Endodermal cell (in vitro differentiated cells): Measurements from ENCODE around the gene GSTA3. TPM values are rescaled to one million over a fixed set of nuclear protein-coding genes. Genes with fewer than 3 reads are reported as not detected.
A peak's percentile ranks its signal among the peaks of the same experiment; 100 is the strongest.
"Not testable (repeated sequence)": the region's sequence is repeated elsewhere in the genome, so short reads cannot be mapped to it uniquely, and the experiment has no call there.

Experiments
- DNase-seq: peaks from one replicate; pipeline ENCODE4 v3.0.0-alpha.2; 2017
- H3K27ac ChIP-seq: 2 replicates; pipeline ENCODE4 v1.5.1; 2013; ENCODE audit warnings: mild to moderate bottlenecking, low read depth, low read length, moderate library complexity
- H3K27me3 ChIP-seq: 2 replicates; pipeline ENCODE4 v1.6.1; 2013; ENCODE audit warnings: mild to moderate bottlenecking, low read length, moderate library complexity; ENCODE audit not compliant: insufficient read depth, control insufficient read depth, poor library complexity, severe bottlenecking
- H3K36me3 ChIP-seq: 2 replicates; pipeline ENCODE4 v1.7.0; 2013; ENCODE audit warnings: mild to moderate bottlenecking, low read length, moderate library complexity; ENCODE audit not compliant: control insufficient read depth, insufficient read depth
- H3K4me1 ChIP-seq: one replicate; pipeline ENCODE4 v1.7.0; 2013; ENCODE audit warnings: low read length; ENCODE audit not compliant: control insufficient read depth, insufficient read depth
- H3K4me3 ChIP-seq: 2 replicates; pipeline ENCODE4 v1.5.1; 2013; ENCODE audit warnings: mild to moderate bottlenecking, low read length, moderate library complexity
- H3K9ac ChIP-seq: 2 replicates; pipeline ENCODE4 v1.6.1; 2013; ENCODE audit warnings: mild to moderate bottlenecking, low read length, moderate library complexity; ENCODE audit not compliant: poor library complexity, severe bottlenecking; ENCODE audit errors: extremely low read depth
- H3K9me3 ChIP-seq: 2 replicates; pipeline ENCODE4 v1.6.1; 2013; ENCODE audit warnings: mild to moderate bottlenecking, low read length, moderate library complexity; ENCODE audit not compliant: control insufficient read depth
- H3K27ac Mint-ChIP-seq: 2 replicates; pipeline ENCODE4 v1.8.0; 2020; ENCODE audit warnings: mixed read lengths
- H3K27me3 Mint-ChIP-seq: 2 replicates; pipeline ENCODE4 v1.8.0; 2021; ENCODE audit warnings: mild to moderate bottlenecking, mixed read lengths; ENCODE audit not compliant: insufficient read depth
- H3K36me3 Mint-ChIP-seq: 2 replicates; pipeline ENCODE4 v1.8.0; 2020; ENCODE audit warnings: low read depth, mixed read lengths
- H3K4me1 Mint-ChIP-seq: 2 replicates; pipeline ENCODE4 v1.8.0; 2020; ENCODE audit warnings: mixed read lengths
- H3K4me3 Mint-ChIP-seq: 2 replicates; pipeline ENCODE4 v1.8.0; 2020; ENCODE audit warnings: mild to moderate bottlenecking, moderate library complexity, mixed read lengths
- H3K9me3 Mint-ChIP-seq: 2 replicates; pipeline ENCODE4 v1.8.0; 2020; ENCODE audit warnings: mild to moderate bottlenecking, mixed read lengths
- WGBS, 2 experiments: methylation state at CpG; one replicate each; pipeline versions ENCODE4 v1.1.5 to v1.1.7; 2013; ENCODE audit warnings: missing lambda C conversion rate in 2 of 2, mixed read lengths in 1 of 2; ENCODE audit not compliant: insufficient coverage in 1 of 2, insufficient read length in 1 of 2; 5-methylcytosine and 5-hydroxymethylcytosine counted together
- total RNA-seq, 2 donors: library from RNA; stranded (reverse); fragmentation: NEBNext Ultra II Directional in 1 of 2; extraction: Animal tissue kit (Norgen Biotek cat#: 25700) in 1 of 2; gene quantifications; 2 replicates in 1 of 2; 3 replicates in 1 of 2; pipeline ENCODE4 v1.2.1, GENCODE V29; 2021
- TF ChIP-seq, protein P1 (sequence below): fragments of 200-600 bp; sonication (generic); conservative IDR thresholded peaks from 2 replicates; pipeline ENCODE4 v1.5.0; 2021; ENCODE audit warnings: antibody characterized with exemption, mild to moderate bottlenecking

Gene GSTA3
- total RNA-seq, 2 donors from 2014 or later, result not detected

DNA sequence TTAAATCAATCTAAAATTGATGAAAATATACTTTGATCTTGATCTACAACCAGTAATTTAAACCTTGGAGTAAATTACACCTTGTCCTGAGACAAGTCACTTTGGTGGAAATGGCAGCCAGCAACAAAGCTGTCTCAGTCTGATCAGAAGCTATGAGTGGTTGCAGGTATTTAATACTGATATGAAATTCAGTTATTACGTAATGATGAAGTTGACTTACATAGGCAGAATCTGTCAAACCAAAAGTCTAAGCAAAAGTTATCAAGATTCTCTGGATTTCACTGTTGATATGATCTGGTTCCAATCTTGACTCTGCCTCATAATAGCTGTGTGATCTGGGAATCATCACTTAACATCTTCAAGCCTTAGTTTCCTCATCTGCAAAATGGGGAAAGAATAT, 41.3 kb downstream of the GSTA3 start:
- Histone ChIP-seq H3K4me1 (no peaks in the 10 kb centered on the region), H3K9ac (no peak overlapping the region), H3K27ac (no peak overlapping the region), H3K36me3 (no peaks in the 10 kb centered on the region), H3K27me3 (no peaks in the 10 kb centered on the region), H3K4me3 (no peak overlapping the region), H3K9me3 (no peaks in the 10 kb centered on the region)
- WGBS, 2 experiments, result 91 to 93% methylated on average over 1 of the region's 1 CpG
- Mint-ChIP-seq H3K4me1 (peaks cover 4% of the 10 kb centered on the region), H3K4me3 (no peak overlapping the region), H3K27ac (no peak overlapping the region), H3K36me3 (no peaks in the 10 kb centered on the region), H3K9me3 (no peaks in the 10 kb centered on the region), H3K27me3 (peaks cover 7% of the 10 kb centered on the region)
- no peak for DNase-seq
- TF ChIP-seq, protein P1, sequence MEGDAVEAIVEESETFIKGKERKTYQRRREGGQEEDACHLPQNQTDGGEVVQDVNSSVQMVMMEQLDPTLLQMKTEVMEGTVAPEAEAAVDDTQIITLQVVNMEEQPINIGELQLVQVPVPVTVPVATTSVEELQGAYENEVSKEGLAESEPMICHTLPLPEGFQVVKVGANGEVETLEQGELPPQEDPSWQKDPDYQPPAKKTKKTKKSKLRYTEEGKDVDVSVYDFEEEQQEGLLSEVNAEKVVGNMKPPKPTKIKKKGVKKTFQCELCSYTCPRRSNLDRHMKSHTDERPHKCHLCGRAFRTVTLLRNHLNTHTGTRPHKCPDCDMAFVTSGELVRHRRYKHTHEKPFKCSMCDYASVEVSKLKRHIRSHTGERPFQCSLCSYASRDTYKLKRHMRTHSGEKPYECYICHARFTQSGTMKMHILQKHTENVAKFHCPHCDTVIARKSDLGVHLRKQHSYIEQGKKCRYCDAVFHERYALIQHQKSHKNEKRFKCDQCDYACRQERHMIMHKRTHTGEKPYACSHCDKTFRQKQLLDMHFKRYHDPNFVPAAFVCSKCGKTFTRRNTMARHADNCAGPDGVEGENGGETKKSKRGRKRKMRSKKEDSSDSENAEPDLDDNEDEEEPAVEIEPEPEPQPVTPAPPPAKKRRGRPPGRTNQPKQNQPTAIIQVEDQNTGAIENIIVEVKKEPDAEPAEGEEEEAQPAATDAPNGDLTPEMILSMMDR, result no peak

DNA sequence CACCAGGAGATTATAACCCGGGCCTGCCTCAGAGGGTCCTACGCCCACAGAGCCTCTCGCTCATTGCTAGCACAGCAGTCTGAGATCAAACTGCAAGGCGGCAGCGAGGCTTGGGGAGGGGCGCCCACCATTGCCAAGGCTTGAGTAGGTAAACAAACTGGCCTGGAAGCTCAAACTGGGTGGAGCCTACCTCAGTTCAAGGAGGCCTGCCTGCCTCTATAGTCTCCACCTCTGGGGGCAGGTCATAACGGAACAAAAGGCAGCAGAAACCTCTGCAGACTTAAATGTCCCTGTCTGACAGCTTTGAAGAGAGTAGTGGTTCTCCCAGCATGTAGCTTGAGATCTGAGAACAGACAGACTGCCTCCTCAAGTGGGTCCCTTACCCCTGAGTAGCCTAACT, 48.3 kb downstream of the GSTA3 start:
- H3K27ac ChIP-seq, H3K4me3 Mint-ChIP-seq, H3K9me3 ChIP-seq, H3K27ac Mint-ChIP-seq, H3K4me3 ChIP-seq, H3K9me3 Mint-ChIP-seq, H3K27me3 Mint-ChIP-seq, H3K27me3 ChIP-seq, H3K4me1 ChIP-seq, H3K36me3 ChIP-seq, H3K36me3 Mint-ChIP-seq, H3K9ac ChIP-seq, H3K4me1 Mint-ChIP-seq: not testable (repeated sequence)
- 57 to 74% methylated on average over 6 to 7 of the region's 7 CpGs for WGBS, 2 experiments
- peak; percentile 92 for DNase-seq
- TF ChIP-seq, protein P1, result peak; percentile 14

DNA sequence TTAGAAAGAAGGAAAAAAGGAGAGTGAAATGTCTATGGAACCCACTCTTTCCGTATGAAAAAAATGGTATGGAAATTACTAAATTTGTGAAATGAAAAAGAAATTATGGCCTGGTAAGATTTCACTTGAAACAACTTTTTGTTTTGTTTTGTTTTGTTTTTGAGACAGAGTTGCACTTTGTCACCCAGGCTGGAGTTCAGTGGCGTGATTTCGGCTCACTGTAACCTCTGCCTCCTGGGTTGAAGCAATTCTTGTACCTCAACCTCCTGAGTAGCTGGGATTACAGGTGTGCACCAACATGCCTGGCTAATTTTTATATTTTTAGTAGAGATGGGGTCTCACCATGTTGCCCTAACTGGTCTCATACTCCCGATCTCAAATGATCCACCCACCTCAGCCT, 51.1 kb downstream of the GSTA3 start:
- H3K27ac Mint-ChIP-seq, result no peak overlapping the region

DNA sequence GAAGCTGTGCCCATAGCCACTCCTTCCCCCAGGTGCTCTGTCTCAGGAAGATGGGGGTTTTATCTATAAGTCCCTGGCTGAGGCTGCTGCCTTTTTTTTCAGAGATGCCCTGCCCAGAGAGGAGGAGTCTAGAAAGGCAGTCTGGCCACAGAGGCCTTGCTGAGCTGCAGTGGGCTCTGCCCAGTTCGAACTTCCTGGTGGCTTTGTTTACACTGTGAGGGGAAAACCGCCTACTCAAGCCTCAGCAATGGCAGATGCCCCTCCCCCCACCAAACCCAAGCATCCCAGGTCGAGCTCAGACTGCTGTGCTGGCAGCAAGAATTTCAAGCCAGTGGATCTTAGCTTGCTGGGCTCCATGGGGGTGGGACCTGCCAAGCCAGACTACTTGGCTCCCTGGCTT, 53.4 kb downstream of the GSTA3 start:
- H3K9ac ChIP-seq, H3K4me3 ChIP-seq, H3K27me3 Mint-ChIP-seq, H3K27me3 ChIP-seq, H3K36me3 ChIP-seq, H3K9me3 ChIP-seq, H3K9me3 Mint-ChIP-seq, H3K4me3 Mint-ChIP-seq, H3K36me3 Mint-ChIP-seq, H3K27ac ChIP-seq, H3K4me1 ChIP-seq: not testable (repeated sequence)
- Mint-ChIP-seq H3K4me1 (peaks cover 15% of the 10 kb centered on the region), H3K27ac (peak overlapping the region; percentile 72)
- peak; percentile 90 for DNase-seq
- WGBS, 2 experiments, result 13% methylated on average over 3 of the region's 3 CpGs; no CpG with 5 or more reads in 1 of the 2 experiments

More for the DNA sequence above, 51.1 kb downstream of the GSTA3 start:
- Mint-ChIP-seq H3K4me1 (peaks cover 15% of the 10 kb centered on the region), H3K36me3 (no peaks in the 10 kb centered on the region), H3K27me3 (peaks cover 2% of the 10 kb centered on the region), H3K4me3 (no peak overlapping the region), H3K9me3 (peaks cover 7% of the 10 kb centered on the region)
- DNase-seq, result no peak
- H3K27me3 ChIP-seq, result no peaks in the 10 kb centered on the region
- H3K27ac ChIP-seq, result no peak overlapping the region
- no peaks in the 10 kb centered on the region for H3K4me1 ChIP-seq
- 91 to 95% methylated on average over 3 to 4 of the region's 4 CpGs for WGBS, 2 experiments
- no peaks in the 10 kb centered on the region for H3K9me3 ChIP-seq
- TF ChIP-seq, protein P1, result no peak
- no peak overlapping the region for H3K9ac ChIP-seq
- no peaks in the 10 kb centered on the region for H3K36me3 ChIP-seq
- H3K4me3 ChIP-seq, result no peak overlapping the region
